Esophagus (tissue), 2 donors: Measurements from ENCODE around the gene SNAP47. TPM values are rescaled to one million over a fixed set of nuclear protein-coding genes. Genes with fewer than 3 reads are reported as not detected.

Experiments
- H3K27ac ChIP-seq, 2 donors: one replicate each; pipeline ENCODE4 v1.5.1; 2013; ENCODE audit warnings: low read depth in 2 of 2, mild to moderate bottlenecking in 2 of 2, inconsistent platforms in 1 of 2, low read length in 1 of 2, moderate library complexity in 1 of 2
- H3K27me3 ChIP-seq, 2 donors: one replicate each; pipeline ENCODE4 v1.6.1; 2013; ENCODE audit warnings: low read length in 2 of 2, control low read depth in 1 of 2, mild to moderate bottlenecking in 1 of 2; ENCODE audit not compliant: insufficient read depth in 2 of 2, control insufficient read depth in 1 of 2
- H3K36me3 ChIP-seq, 2 donors: one replicate each; pipeline ENCODE4 v1.6.1; 2013; ENCODE audit warnings: low read length in 1 of 2; ENCODE audit not compliant: control insufficient read depth in 2 of 2, insufficient read depth in 2 of 2
- H3K4me1 ChIP-seq, 2 donors: one replicate each; pipeline ENCODE4 v1.6.1; 2013; ENCODE audit warnings: low read length in 1 of 2; ENCODE audit not compliant: control insufficient read depth in 2 of 2, insufficient read depth in 2 of 2
- H3K4me3 ChIP-seq, 2 donors: one replicate each; pipeline ENCODE4 v1.5.1; 2013; ENCODE audit warnings: low read length in 2 of 2, mild to moderate bottlenecking in 2 of 2, low read depth in 1 of 2, moderate library complexity in 1 of 2
- H3K9me3 ChIP-seq, 2 donors: one replicate each; pipeline ENCODE4 v1.6.1; 2013; ENCODE audit warnings: mild to moderate bottlenecking in 2 of 2, low read depth in 1 of 2, low read length in 1 of 2, moderate library complexity in 1 of 2; ENCODE audit not compliant: control insufficient read depth in 2 of 2, insufficient read depth in 1 of 2
- WGBS, 2 donors: extraction: QIAGEN DNeasy Blood & Tissue Kit; methylation state at CpG; one replicate each; pipeline ENCODE4 v1.1.7; 2013; 5-methylcytosine and 5-hydroxymethylcytosine counted together
- polyA plus RNA-seq, 2 donors: library from polyadenylated mRNA; stranded (reverse); fragments of 200-250 nt; gene quantifications; one replicate each; pipeline ENCODE4 v1.2.3, GENCODE V29; 2013
- donor health status: healthy with polysubstance abuse.
- donor health status: Bipolar disorder and iron deficiency.

Gene SNAP47
- polyA plus RNA-seq, 2 donors: 7.9 to 11.4 TPM

DNA sequence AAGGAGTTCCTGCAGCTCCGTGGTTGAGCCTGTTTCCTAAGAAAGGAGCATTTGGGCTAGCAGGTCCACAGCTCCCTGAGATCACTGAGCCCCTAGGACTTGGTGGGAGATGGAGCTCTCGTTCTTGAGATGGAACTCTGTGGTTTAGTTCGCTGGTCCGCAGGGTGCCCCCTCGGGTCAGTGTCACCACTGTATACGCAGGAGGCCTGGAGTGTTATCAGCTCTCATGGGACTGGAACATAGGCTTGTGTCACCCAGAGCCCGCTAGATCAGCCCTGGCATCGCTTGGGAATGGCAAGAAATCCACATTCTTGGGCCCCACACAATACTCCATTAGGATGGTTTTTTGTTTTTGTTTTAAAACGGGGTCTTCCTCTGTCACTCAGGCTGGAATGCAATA is 3.6 kb downstream of the SNAP47 start:
- H3K36me3 ChIP-seq: peaks cover 0 to 4% of the 10 kb centered on the region in 2 donors
- H3K27me3 ChIP-seq: no peaks in the 10 kb centered on the region
- WGBS, 2 donors: 88 to 89% methylated on average over 9 of the region's 9 CpGs
- no peak overlapping the region for H3K4me3 ChIP-seq
- no peak overlapping the region for H3K27ac ChIP-seq
- H3K9me3 ChIP-seq: no peaks in the 10 kb centered on the region
- H3K4me1 ChIP-seq: peaks cover under 1 to 10% of the 10 kb centered on the region in 2 donors

DNA sequence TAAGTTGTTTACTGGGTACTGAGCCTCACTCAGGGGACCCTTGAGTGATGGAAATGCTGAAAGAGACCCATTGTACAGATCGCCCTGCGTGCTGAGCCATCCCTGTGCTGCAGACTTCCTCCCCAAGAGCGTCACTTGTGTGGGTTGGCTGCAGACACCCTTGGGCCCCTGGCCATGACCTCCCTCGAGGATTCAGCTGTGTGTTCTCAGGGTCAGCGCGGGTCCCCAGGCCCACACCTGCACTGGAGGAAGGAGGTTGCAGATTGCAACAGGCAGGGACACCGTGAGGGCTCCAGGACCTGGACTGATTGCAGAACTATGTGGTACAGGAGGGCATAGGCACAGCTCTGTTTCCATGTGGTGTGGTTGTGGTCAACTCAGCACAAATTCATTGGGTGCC is 4.4 kb downstream of the SNAP47 start:
- no peaks in the 10 kb centered on the region for H3K9me3 ChIP-seq
- H3K36me3 ChIP-seq: peaks cover 0 to 4% of the 10 kb centered on the region in 2 donors
- H3K27me3 ChIP-seq: no peaks in the 10 kb centered on the region
- H3K27ac ChIP-seq: no peak overlapping the region
- H3K4me1 ChIP-seq: peaks cover 0 to 7% of the 10 kb centered on the region in 2 donors
- 88 to 90% methylated on average over 7 of the region's 7 CpGs for WGBS, 2 donors
- no peak overlapping the region for H3K4me3 ChIP-seq

DNA sequence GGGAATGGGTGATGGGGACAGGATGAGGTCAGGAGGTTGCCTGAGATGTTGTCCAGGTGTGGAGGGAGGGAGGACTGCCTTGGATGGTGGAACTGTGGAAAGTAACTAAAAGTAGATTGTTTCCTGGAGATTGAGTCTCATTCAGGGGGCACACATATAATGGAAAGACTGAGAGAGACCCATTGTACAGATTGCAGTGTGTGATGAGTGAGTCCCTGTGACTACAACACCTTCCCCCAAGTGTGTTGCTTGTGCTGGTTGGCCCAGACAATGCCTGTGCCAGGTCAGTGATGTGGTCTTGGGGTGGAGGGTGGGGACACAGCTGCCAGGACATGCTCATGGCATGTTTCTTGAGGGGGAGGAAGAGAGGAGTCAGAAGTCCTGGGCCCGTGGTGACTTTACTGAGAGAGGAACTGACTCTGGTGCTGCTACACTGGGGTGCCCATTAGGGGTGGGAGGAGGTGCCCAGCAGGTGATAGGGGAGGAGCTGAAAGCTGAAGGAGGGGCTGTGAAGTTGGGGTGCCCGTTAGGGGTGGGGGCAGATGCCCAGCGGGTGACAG is 5.2 kb downstream of the SNAP47 start:
- 70 to 84% methylated on average over 3 of the region's 3 CpGs for WGBS, 2 donors
- Histone ChIP-seq H3K27ac (no peak overlapping the region), H3K4me1 (peaks cover 0 to 9% of the 10 kb centered on the region in 2 donors), H3K27me3 (no peaks in the 10 kb centered on the region), H3K36me3 (peaks cover 0 to 4% of the 10 kb centered on the region in 2 donors), H3K4me3 (no peak overlapping the region), H3K9me3 (no peaks in the 10 kb centered on the region)

DNA sequence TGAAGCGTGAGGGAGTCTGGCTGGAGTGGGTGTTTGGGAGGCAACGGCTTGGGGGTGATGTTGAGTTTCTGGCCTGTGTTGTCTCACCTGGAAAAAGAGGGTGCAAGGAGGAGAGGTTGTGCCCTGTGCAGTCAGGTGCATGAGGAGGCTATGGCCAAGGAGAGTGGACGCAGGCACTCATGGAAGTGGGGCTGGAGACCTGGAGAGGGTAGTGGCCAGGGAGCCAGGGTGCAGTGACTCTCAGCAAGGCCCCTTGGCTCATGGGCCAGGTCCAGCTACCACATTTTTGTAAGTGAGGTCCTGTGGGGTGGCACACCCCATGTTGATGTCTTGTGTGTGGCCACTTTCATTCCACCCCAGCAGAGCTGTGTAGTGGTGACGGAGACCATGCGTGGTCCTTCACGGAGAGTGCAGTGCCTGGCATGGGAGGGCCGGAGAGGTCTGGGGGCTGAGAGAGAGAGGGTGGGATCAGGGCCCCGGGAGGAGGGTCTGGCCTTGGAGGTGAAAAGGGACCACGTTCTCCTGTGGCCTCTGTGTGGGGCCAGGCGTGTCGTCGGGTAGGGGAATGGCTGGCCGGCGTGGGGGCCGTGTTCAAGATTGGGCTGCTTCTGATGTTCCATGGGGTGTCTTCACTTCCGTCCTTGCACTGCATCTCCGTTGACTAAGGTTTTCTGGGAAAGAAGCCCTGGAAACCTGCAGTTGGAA is 6.1 kb downstream of the SNAP47 start:
- Histone ChIP-seq H3K27me3 (no peaks in the 10 kb centered on the region), H3K9me3 (no peaks in the 10 kb centered on the region), H3K4me1 (peaks cover 0 to 3% of the 10 kb centered on the region in 2 donors), H3K4me3 (no peak overlapping the region), H3K27ac (no peak overlapping the region), H3K36me3 (peaks cover 0 to 4% of the 10 kb centered on the region in 2 donors)
- 88 to 92% methylated on average over 17 of the region's 17 CpGs for WGBS, 2 donors

DNA sequence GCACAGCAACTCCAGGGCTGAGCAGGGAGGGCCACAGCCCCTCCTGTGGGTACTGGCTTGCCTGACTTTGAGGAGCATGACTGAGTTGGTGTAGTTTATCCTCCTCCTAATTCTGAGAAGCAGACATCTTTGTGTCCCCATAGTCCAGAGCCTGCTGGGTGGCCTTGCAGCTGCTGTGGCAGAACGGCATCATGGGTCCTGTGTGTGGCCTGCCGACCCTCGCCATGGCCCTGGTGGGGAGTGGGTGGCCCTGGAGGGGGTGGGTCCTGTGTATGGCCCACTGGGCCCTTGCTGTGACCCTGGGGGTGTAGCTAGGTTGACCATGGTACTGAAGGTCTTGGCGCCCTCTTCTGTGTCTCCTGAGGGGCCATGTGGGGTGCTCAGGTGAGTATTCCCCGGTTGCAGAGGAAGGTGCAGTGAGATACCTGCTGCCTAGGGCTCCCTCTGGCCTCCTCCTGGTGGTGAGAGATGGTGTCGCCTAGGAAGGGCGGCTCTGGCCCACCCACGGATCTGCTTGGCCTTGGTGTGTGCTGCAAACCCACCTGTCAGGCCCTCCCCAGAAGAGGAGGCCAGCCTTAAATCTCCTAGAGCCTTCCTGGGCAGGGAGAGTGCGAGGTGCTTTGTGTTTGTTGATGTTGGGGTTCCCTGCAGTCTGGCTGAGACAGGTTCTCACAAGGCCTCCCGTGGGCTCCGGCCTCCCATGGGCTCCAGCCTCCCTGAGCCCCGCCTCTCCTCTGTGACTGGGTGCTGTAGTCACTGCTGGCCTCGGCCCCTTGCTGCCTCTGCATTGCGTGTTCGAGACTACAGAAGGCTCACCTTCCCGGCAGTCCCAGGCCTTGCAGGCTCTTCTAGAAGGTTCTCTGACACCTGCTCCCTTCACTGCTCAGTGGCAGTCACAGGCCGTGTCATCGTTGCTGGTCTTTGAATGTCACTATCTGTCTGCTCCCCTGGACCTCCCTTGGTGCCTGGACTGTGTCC is 7.8 kb downstream of the SNAP47 start:
- WGBS, 2 donors: 92 to 95% methylated on average over 16 to 18 of the region's 18 CpGs
- no peak overlapping the region for H3K4me3 ChIP-seq
- H3K36me3 ChIP-seq: peaks cover 0 to 12% of the 10 kb centered on the region in 2 donors
- H3K9me3 ChIP-seq: no peaks in the 10 kb centered on the region
- no peaks in the 10 kb centered on the region for H3K27me3 ChIP-seq
- H3K4me1 ChIP-seq: peaks cover 0 to 6% of the 10 kb centered on the region in 2 donors
- H3K27ac ChIP-seq: no peak overlapping the region

DNA sequence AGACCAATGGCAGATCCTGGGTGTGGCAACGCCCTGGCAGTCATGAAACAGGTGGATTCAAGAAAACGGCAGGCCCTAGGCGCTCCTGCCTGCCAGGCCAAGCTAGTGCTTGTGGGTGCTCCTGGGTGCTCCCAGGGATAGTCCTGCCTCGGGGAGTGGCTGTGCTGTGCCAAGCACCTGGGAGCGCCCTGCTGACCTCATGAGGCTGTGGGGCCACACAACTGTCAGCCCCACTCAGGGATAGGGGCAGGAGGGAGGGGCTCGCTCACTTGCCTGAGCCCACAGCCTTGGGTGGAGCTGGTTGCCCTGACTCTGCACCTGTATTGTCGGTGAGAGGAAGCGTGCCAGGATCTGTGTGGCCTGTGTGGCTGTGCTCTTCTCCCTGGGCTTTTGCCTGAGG is 9.4 kb downstream of the SNAP47 start:
- H3K36me3 ChIP-seq: peaks cover 0 to 15% of the 10 kb centered on the region in 2 donors
- H3K4me3 ChIP-seq: no peak overlapping the region
- WGBS, 2 donors: 56 to 68% methylated on average over 8 of the region's 8 CpGs
- peaks cover 0 to 10% of the 10 kb centered on the region in 2 donors for H3K4me1 ChIP-seq
- H3K27me3 ChIP-seq: no peaks in the 10 kb centered on the region
- no peaks in the 10 kb centered on the region for H3K9me3 ChIP-seq
- no peak overlapping the region for H3K27ac ChIP-seq

- 86 to 91% methylated on average over 9 to 12 of the region's 12 CpGs for WGBS, 2 donors
- H3K4me3 ChIP-seq: no peak overlapping the region
- no peak overlapping the region for H3K27ac ChIP-seq
- H3K36me3 ChIP-seq: peaks cover 0 to 22% of the 10 kb centered on the region in 2 donors
- peaks cover 0 to 10% of the 10 kb centered on the region in 2 donors for H3K4me1 ChIP-seq
- no peaks in the 10 kb centered on the region for H3K27me3 ChIP-seq
- H3K9me3 ChIP-seq: no peaks in the 10 kb centered on the region
Observed at GRCh38 chr1:227745568-227746265, 10.5 kb downstream of the SNAP47 start.

- no peak overlapping the region for H3K27ac ChIP-seq
Observed at GRCh38 chr1:227746676-227747075, 11.4 kb downstream of the SNAP47 start.

DNA sequence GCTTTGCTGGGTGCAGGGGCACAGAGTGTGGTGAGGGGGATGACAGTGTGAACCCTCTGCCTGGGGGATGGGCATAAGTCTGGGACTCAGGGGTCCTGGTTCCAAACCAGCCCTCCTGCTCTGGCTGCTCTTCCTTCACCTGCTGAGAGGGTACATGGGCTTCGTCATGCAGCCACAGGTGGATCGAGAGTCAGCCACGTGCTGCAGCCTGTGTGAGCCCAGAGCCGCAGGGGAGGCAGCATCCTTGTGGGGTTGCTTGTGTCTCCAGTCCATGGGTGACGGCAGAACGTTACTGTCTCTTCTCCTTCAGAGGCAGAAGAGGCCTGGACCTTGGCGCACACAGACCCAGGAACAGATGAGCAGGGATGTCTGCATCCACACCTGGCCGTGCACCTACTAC is 12.1 kb downstream of the SNAP47 start:
- H3K9me3 ChIP-seq: no peaks in the 10 kb centered on the region
- WGBS, 2 donors: 84% methylated on average over 8 of the region's 8 CpGs
- H3K4me1 ChIP-seq: peaks cover 0 to 10% of the 10 kb centered on the region in 2 donors
- no peak overlapping the region for H3K27ac ChIP-seq
- no peak overlapping the region for H3K4me3 ChIP-seq
- H3K27me3 ChIP-seq: no peaks in the 10 kb centered on the region
- H3K36me3 ChIP-seq: peaks cover 0 to 26% of the 10 kb centered on the region in 2 donors

More at GRCh38 chr1:227746676-227747075, 11.4 kb downstream of the SNAP47 start:
- no peaks in the 10 kb centered on the region for H3K9me3 ChIP-seq
- peaks cover 0 to 26% of the 10 kb centered on the region in 2 donors for H3K36me3 ChIP-seq
- H3K4me1 ChIP-seq: peaks cover 0 to 10% of the 10 kb centered on the region in 2 donors
- H3K4me3 ChIP-seq: no peak overlapping the region
- H3K27me3 ChIP-seq: no peaks in the 10 kb centered on the region
- WGBS, 2 donors: 81 to 88% methylated on average over 6 of the region's 6 CpGs
